Right cardiac atrium (tissue), 5 donors: ENCODE results near the gene IL1R1. TPM values are rescaled to one million over a fixed set of nuclear protein-coding genes. Genes with fewer than 3 reads are reported as not detected.
A peak's percentile ranks its signal among the peaks of the same experiment; 100 is the strongest.
"Not testable (repeated sequence)": the region's sequence is repeated elsewhere in the genome, so short reads cannot be mapped to it uniquely, and the experiment has no call there.

Experiments used
- ATAC-seq, 2 donors: fragments of 200-7000 bp; cut with Tn5 transposase; one replicate each; pipeline versions ENCODE4 v1.8.0 to v1.9.1; 2020; ENCODE audit warnings: moderate library complexity in 2 of 2, mild to moderate bottlenecking in 1 of 2
- DNase-seq, 3 donors: peaks; one replicate each; pipeline ENCODE4 v3.0.0-alpha.2; 2020
- H3K27ac ChIP-seq: one replicate; pipeline ENCODE4 v1.5.1; 2013; ENCODE audit warnings: mild to moderate bottlenecking, low read length, control low read depth, moderate library complexity
- H3K27me3 ChIP-seq: one replicate; pipeline ENCODE4 v1.6.1; 2013; ENCODE audit not compliant: control insufficient read depth, insufficient read depth
- H3K4me1 ChIP-seq: one replicate; pipeline ENCODE4 v1.6.1; 2013; ENCODE audit warnings: low read length; ENCODE audit not compliant: control insufficient read depth, insufficient read depth
- H3K4me3 ChIP-seq: one replicate; pipeline ENCODE4 v1.5.1; 2013; ENCODE audit warnings: low read length, control low read depth
- H3K9me3 ChIP-seq: one replicate; pipeline ENCODE4 v1.6.1; 2013; ENCODE audit warnings: low read length; ENCODE audit not compliant: control insufficient read depth
- WGBS: extraction: QIAGEN DNeasy Blood & Tissue Kit; methylation state at CpG from one replicate; pipeline ENCODE4 v1.1.7; 2013; 5-methylcytosine and 5-hydroxymethylcytosine counted together
- intact Hi-C, 4 donors: fragments of 100-400 bp; cut with DNase I; formaldehyde crosslinking; loops; one replicate each; pipeline versions ENCODE4 v1.11.0 to v1.14.0; 2022 to 2023
- polyA plus RNA-seq: library from polyadenylated mRNA; stranded (reverse); fragments of 200-250 nt; gene quantifications from one replicate; pipeline ENCODE4 v1.2.3, GENCODE V29; 2013
- total RNA-seq, 4 donors: library from RNA; stranded (reverse); fragmentation: NEBNext Ultra II Directional; extraction: Animal tissue kit (Norgen Biotek cat#: 25700); gene quantifications; one replicate each; pipeline ENCODE4 v1.2.1, GENCODE V29; 2021
- donor health status: healthy with polysubstance abuse.
- donor health status: DM: no; HTN: yes; CAD: no.
- donor health status: DM: no; HTN: no; CAD: no.
- donor health status: DM: no; HTN: yes; CAD: no; lungs with severe emphysema.
- donor health status: DM: yes; HTN: yes; CAD: no.

The IL1R1 gene
- total and polyA plus RNA-seq, 5 donors, result 32.2 to 111 (median 54.8) TPM

GRCh38 chr2:102101849-102102635, 40.5 kb upstream of the IL1R1 start:
- Histone ChIP-seq H3K9me3 (no peaks in the 10 kb centered on the region), H3K27ac (no peak overlapping the region), H3K27me3 (no peaks in the 10 kb centered on the region), H3K4me1 (peaks cover 5% of the 10 kb centered on the region), H3K4me3 (no peak overlapping the region)
- ATAC-seq (peak; percentile 36 to 66), DNase-seq (no peak)
- intact Hi-C loops, result loop anchor here in 1 of 4 donors (5.0 kb wide), 1 partner anchor 40 kb away; the partner anchor contains the start of gene IL1R1
- WGBS, result 69% methylated on average over 4 of the region's 4 CpGs

- H3K27me3 ChIP-seq, H3K4me1 ChIP-seq, H3K9me3 ChIP-seq, H3K4me3 ChIP-seq, ATAC-seq, DNase-seq, H3K27ac ChIP-seq: not testable (repeated sequence)
- intact Hi-C loops, result loop anchor here in 1 of 4 donors (5.0 kb wide), 1 partner anchor 40 kb away; the partner anchor contains the start of gene IL1R1
- 65% methylated on average over 3 of the region's 3 CpGs for WGBS
These were observed 40.0 kb upstream of the IL1R1 start for GRCh38 chr2:102102636-102102948.

- DNase-seq (no peak), ATAC-seq (no peak)
- intact Hi-C loops, result loop anchor here in 1 of 4 donors (5.0 kb wide), 1 partner anchor 39 kb away; the partner anchor contains the start of gene IL1R1
- H3K27me3 ChIP-seq, result no peaks in the 10 kb centered on the region
- H3K27ac ChIP-seq, result no peak overlapping the region
- no peaks in the 10 kb centered on the region for H3K9me3 ChIP-seq
- peaks cover 5% of the 10 kb centered on the region for H3K4me1 ChIP-seq
- WGBS, result 85% methylated on average over 8 of the region's 8 CpGs
- H3K4me3 ChIP-seq, result no peak overlapping the region
These were observed 39.3 kb upstream of the IL1R1 start for GRCh38 chr2:102103284-102103683.

GRCh38 chr2:102103992-102104871, 38.3 kb upstream of the IL1R1 start:
- no peaks in the 10 kb centered on the region for H3K27me3 ChIP-seq
- peak overlapping the region; percentile 77 for H3K4me3 ChIP-seq
- ATAC-seq (peak; percentile 82 to 88), DNase-seq (peak; percentile 80 to 89 (median 84))
- peaks cover 5% of the 10 kb centered on the region for H3K4me1 ChIP-seq
- intact Hi-C loops, result loop anchor here in 1 of 4 donors (5.0 kb wide), 1 partner anchor 38 kb away; the partner anchor contains the start of gene IL1R1
- 15% methylated on average over 15 of the region's 15 CpGs for WGBS
- H3K9me3 ChIP-seq, result no peaks in the 10 kb centered on the region
- peak overlapping the region; percentile 73 for H3K27ac ChIP-seq

- Histone ChIP-seq H3K4me3 (peak overlapping the region; percentile 13), H3K9me3 (no peaks in the 10 kb centered on the region), H3K4me1 (peaks cover 5% of the 10 kb centered on the region), H3K27me3 (no peaks in the 10 kb centered on the region), H3K27ac (no peak overlapping the region)
- intact Hi-C loops, result no loop called here
- ATAC-seq (peak in 1 of 2 donors; percentile 25), DNase-seq (no peak)
- WGBS, result 58% methylated on average over 5 of the region's 5 CpGs
These were observed 36.4 kb upstream of the IL1R1 start for GRCh38 chr2:102106133-102106556.

GRCh38 chr2:102106813-102107740, 35.5 kb upstream of the IL1R1 start:
- DNase-seq, H3K4me3 ChIP-seq, intact Hi-C loops, ATAC-seq, H3K9me3 ChIP-seq, H3K27me3 ChIP-seq, H3K4me1 ChIP-seq, H3K27ac ChIP-seq: not testable (repeated sequence)
- WGBS, result 83% methylated on average over 6 of the region's 6 CpGs

- Histone ChIP-seq H3K4me3 (no peak overlapping the region), H3K9me3 (no peaks in the 10 kb centered on the region), H3K27ac (no peak overlapping the region), H3K4me1 (peaks cover 5% of the 10 kb centered on the region), H3K27me3 (no peaks in the 10 kb centered on the region)
- ATAC-seq (no peak), DNase-seq (no peak)
- 87% methylated on average over 3 of the region's 3 CpGs for WGBS
- intact Hi-C loops, result no loop called here
These were observed 34.8 kb upstream of the IL1R1 start for GRCh38 chr2:102107741-102108070.

- Histone ChIP-seq H3K4me3 (no peak overlapping the region), H3K4me1 (peaks cover 3% of the 10 kb centered on the region), H3K27me3 (no peaks in the 10 kb centered on the region), H3K27ac (no peak overlapping the region), H3K9me3 (no peaks in the 10 kb centered on the region)
- DNase-seq, result no peak
- no peak for ATAC-seq
- 96% methylated on average over 5 of the region's 5 CpGs for WGBS
- intact Hi-C loops, result no loop called here
These were observed 33.5 kb upstream of the IL1R1 start for GRCh38 chr2:102109016-102109415.

- ATAC-seq (no peak), DNase-seq (peak in 1 of 3 donors; percentile 38)
- Histone ChIP-seq H3K4me3 (no peak overlapping the region), H3K27me3 (no peaks in the 10 kb centered on the region), H3K4me1 (peaks cover 2% of the 10 kb centered on the region), H3K27ac (no peak overlapping the region), H3K9me3 (no peaks in the 10 kb centered on the region)
- WGBS, result 54% methylated on average over 5 of the region's 5 CpGs
- intact Hi-C loops, result no loop called here
These were observed 32.4 kb upstream of the IL1R1 start for GRCh38 chr2:102110171-102110570.

GRCh38 chr2:102110596-102111334, 31.8 kb upstream of the IL1R1 start:
- no peaks in the 10 kb centered on the region for H3K9me3 ChIP-seq
- H3K27ac ChIP-seq, result no peak overlapping the region
- H3K4me1 ChIP-seq, result peaks cover 2% of the 10 kb centered on the region
- intact Hi-C loops, result no loop called here
- no peak overlapping the region for H3K4me3 ChIP-seq
- no peaks in the 10 kb centered on the region for H3K27me3 ChIP-seq
- DNase-seq (peak in 1 of 3 donors; percentile 72), ATAC-seq (no peak)
- whole genome bisulfite sequencing, result 74% methylated on average over 13 of the region's 13 CpGs
